GM21576 (cell line): ENCODE results near the gene ITFG1.
A peak's percentile ranks its signal among the peaks of the same experiment; 100 is the strongest.
"Not testable (repeated sequence)": the region's sequence is repeated elsewhere in the genome, so short reads cannot be mapped to it uniquely, and the experiment has no call there.

Source experiments
- ATAC-seq: cut with Tn5 transposase; IDR thresholded peaks from one replicate; pipeline ENCODE4 v1.9.1; 2021; ENCODE audit warnings: mild to moderate bottlenecking, moderate library complexity; ENCODE audit not compliant: unreplicated experiment

Gene ITFG1

GRCh38 chr16:47475786-47476185 lies 14.9 kb upstream of the ITFG1 start:
- ATAC-seq: no peak

- no peak for ATAC-seq
Observed at GRCh38 chr16:47473792-47474191, 12.9 kb upstream of the ITFG1 start.

- not testable (repeated sequence) for ATAC-seq
Observed at GRCh38 chr16:47473004-47473403, 12.1 kb upstream of the ITFG1 start.

GRCh38 chr16:47470810-47471209 lies 9.9 kb upstream of the ITFG1 start:
- ATAC-seq: no peak

- ATAC-seq: no peak
Observed at GRCh38 chr16:47470211-47470610, 9.3 kb upstream of the ITFG1 start.

- ATAC-seq: no peak
Observed at GRCh38 chr16:47469227-47469626, 8.4 kb upstream of the ITFG1 start.

- not testable (repeated sequence) for ATAC-seq
Observed at GRCh38 chr16:47468070-47468689, 7.3 kb upstream of the ITFG1 start.

GRCh38 chr16:47467501-47467900 lies 6.6 kb upstream of the ITFG1 start:
- ATAC-seq: no peak

GRCh38 chr16:47465919-47466630 lies 5.2 kb upstream of the ITFG1 start:
- no peak for ATAC-seq

GRCh38 chr16:47463771-47464624 lies 3.1 kb upstream of the ITFG1 start:
- ATAC-seq: no peak

GRCh38 chr16:47461598-47462266 lies 869 bp upstream of the ITFG1 start:
- ATAC-seq: no peak

- ATAC-seq: peak; percentile 1
Observed at GRCh38 chr16:47460359-47460710, 528 bp downstream of the ITFG1 start.

GRCh38 chr16:47459603-47460002 lies 1.3 kb downstream of the ITFG1 start:
- ATAC-seq: no peak

GRCh38 chr16:47458331-47458730 lies 2.5 kb downstream of the ITFG1 start:
- ATAC-seq: no peak

GRCh38 chr16:47449788-47450187 lies 11.1 kb downstream of the ITFG1 start:
- no peak for ATAC-seq

GRCh38 chr16:47448830-47449575 lies 11.9 kb downstream of the ITFG1 start:
- ATAC-seq: no peak

- ATAC-seq: no peak
Observed at GRCh38 chr16:47446431-47446830, 14.4 kb downstream of the ITFG1 start.

- ATAC-seq: not testable (repeated sequence)
Observed at GRCh38 chr16:47442884-47443283, 18.0 kb downstream of the ITFG1 start.

- ATAC-seq: not testable (repeated sequence)
Observed at GRCh38 chr16:47440066-47440465, 20.8 kb downstream of the ITFG1 start.

GRCh38 chr16:47434274-47434673 lies 26.6 kb downstream of the ITFG1 start:
- ATAC-seq: not testable (repeated sequence)

GRCh38 chr16:47431960-47432359 lies 28.9 kb downstream of the ITFG1 start:
- no peak for ATAC-seq
